Measurements from ENCODE around the gene CTSW.

CTSW gene

GRCh38 chr11:65856689-65857499 is 22.7 kb upstream of the CTSW start:
- no peak for DNase-seq

GRCh38 chr11:65857500-65857852 is 22.2 kb upstream of the CTSW start:
- no peak for DNase-seq

- peak; percentile 89 for DNase-seq
These were observed 21.6 kb upstream of the CTSW start, which contains the start of gene CFL1 for GRCh38 chr11:65857853-65858680. Gene CFL1 (minus strand): TSS chr11:65858180. CDS start chr11:65858099, 81 bp downstream.

DNA sequence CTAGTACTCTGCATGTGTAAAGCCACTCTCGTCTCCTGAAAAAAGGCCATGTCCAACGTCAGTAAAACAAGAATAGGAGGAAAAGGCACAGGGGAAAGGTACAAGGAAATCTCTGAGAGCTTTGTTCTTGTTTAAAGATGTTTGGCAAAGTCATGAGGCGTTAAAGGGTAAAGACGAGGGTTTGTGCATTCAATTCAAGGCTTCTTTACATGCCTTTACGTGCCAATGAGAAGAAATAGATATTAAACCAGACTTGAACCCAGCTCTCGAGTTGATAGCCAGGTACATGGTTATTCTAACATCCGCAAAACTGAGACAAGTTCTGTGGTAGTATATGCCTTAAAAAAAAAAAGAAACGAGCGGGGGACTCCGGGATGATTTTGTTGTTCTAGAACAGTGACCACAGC is 21.0 kb upstream of the CTSW start:
- DNase-seq: no peak

DNA sequence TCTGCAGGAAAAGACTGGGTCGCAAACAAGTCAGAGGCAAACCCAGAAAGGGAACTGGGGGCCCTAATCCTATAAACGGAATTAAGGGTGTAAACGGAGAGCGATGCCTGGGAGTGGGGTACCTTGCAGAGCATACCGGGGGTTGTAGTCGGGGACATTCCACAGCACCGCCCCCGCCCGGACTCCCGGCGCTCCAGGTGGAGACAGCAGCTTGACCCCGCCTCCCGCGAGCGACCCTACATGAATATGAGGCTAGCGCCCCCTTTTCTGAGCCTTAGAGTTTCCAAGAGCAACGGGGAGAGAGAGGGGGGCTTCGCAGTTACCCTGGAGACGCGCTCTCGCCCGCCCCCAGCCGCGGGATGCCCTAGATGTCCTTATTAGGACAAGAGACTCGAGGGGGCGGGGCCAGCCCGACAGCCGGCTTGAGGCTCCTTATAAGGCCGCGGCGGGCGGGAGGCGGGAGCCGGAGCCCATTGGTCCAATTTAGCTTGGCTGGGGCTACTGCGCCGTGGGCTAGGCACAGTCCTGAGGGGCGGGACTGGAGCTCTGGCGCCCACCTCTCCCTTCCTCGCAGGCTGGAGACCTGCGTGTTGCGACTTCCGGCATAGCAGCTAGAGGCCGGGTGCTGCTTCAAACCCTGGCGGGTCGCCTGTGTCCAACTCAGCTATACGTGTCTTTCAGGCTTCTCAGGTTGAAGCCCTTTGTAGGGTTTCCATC is 20.4 kb upstream of the CTSW start:
- DNase-seq: peak; percentile 85

DNA sequence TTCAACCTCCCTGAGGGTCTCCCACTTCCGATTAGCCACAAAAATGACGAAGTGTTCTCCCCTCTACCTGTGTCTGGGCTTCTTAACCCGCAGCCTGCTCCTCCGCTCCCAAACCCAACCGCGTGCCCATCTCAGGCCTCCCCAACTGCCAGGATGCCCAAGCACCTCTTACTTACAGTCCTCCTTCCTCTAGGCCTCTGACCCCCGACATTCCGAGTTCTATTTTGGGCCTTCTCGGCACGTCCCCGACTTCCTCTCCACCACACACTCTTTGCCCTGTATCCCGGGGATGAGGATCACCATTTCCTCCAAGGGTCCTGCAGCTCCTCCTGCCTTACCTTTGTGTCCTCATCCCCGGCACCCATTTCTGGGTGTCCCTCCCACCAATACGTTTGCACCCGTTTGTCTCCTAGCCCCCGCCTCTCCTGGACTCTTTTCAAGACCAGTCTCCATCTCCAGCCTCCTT is 19.8 kb upstream of the CTSW start:
- DNase-seq: no peak

DNA sequence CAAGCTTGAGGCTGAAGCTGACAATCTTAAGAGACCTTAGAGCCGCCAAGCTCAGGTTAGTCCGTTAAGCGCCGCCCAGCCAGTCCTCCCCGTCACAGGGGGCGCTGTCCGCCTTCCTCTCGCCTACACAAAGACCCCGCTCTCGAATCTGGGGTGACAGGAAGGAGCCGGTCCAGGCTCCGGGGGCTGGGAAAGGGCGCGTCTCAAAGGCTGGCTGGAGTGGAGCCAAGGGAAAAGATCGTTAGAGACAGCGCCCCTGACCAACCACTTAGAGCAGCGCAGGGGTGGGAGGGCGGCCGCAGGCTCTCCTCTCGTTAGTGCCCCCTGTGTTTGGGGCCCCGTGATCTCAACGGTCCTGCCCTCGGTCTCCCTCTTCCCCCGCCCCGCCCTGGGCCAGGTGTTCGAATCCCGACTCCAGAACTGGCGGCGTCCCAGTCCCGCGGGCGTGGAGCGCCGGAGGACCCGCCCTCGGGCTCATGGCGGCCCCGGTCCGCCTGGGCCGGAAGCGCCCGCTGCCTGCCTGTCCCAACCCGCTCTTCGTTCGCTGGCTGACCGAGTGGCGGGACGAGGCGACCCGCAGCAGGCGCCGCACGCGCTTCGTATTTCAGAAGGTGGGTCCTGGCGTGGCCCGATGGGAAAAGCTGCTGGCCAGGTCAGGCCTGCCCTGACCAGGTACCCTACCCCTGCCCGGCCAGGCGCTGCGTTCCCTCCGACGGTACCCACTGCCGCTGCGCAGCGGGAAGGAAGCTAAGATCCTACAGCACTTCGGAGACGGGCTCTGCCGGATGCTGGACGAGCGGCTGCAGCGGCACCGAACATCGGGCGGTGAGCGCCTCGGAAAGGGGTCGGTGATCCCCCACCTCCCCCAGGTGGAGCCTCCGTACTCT is 19.1 kb upstream of the CTSW start, which contains the start of gene MUS81:
TSS of gene MUS81 (plus strand) at position 156 of the 887 bp plus-strand sequence. CDS start at position 477, 321 bp downstream.
- peak; percentile 60 for DNase-seq

DNA sequence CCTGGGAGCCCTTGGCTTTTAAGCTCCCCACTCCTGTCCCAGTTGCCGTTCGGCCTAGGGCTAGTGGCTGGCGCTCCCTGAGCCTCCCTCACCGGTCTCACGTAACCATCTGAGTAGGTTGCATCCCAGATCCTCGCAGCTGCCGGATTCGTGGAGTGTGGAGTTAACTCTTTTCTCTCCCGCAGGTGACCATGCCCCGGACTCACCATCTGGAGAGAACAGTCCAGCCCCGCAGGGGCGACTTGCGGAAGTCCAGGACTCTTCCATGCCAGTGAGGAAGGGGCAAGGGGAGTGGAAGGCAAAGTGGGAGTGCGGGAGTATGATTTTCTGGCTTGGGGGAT is 18.5 kb upstream of the CTSW start:
- DNase-seq: no peak

- DNase-seq: no peak
These were observed 18.0 kb upstream of the CTSW start for GRCh38 chr11:65861533-65862183.

- DNase-seq: no peak
These were observed 17.4 kb upstream of the CTSW start for GRCh38 chr11:65862191-65862735.

- no peak for DNase-seq
These were observed 16.4 kb upstream of the CTSW start for GRCh38 chr11:65862941-65863888.

- no peak for DNase-seq
These were observed 15.5 kb upstream of the CTSW start for GRCh38 chr11:65863889-65864705.

DNA sequence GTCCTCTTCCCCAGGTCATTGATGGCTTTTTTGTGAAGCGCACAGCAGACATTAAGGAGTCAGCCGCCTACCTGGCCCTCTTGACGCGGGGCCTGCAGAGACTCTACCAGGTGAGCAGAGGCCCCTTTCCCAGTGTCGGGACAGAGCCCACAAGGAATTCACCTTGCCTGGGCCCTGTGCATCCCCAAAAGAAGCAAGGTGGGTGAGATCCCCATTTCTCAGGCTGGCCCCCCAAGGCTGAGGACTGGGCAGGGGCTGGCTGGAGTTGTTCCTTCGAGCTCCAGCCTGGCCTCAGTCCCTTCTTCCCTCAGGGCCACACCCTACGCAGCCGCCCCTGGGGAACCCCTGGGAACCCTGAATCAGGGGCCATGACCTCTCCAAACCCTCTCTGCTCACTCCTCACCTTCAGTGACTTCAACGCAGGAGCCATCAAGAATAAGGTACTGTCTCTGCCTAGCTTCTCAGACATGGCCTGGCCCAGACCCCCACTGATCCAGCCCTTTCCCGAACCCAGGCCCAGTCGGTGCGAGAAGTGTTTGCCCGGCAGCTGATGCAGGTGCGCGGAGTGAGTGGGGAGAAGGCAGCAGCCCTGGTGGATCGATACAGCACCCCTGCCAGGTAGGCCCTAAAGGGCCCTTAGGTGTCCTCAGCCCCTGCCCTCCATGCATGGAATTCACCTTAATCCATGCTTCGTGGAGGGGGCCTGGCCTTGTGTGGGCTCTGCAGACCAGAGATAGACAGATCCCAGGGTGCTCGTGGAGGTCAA is 14.7 kb upstream of the CTSW start:
- no peak for DNase-seq

DNA sequence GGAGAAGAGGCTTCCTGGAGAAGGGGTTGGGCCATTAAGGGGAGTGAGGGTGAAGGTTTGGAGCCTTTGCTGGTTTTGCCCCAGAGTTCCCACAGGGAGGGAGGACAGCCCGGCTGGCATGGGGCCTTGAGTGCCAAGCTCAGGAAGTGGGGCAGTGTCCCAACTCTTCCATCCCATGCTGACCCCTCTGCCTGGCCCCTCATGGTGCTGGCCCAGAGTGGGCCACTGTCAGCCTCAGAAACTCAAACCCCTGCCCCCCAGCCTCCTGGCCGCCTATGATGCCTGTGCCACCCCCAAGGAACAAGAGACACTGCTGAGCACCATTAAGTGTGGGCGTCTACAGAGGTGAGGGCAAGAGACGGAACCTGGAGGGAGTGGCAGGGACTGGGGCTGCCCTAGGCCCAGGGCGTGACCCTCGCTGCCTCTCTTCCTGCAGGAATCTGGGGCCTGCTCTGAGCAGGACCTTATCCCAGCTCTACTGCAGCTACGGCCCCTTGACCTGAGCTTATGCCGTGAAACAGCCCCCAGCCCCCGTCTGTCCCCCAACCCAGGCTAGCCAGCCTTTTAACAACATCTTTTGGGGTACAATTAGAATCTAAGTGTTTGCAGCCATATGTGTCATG is 14.0 kb upstream of the CTSW start:
- no peak for DNase-seq

GRCh38 chr11:65866509-65867283 is 12.9 kb upstream of the CTSW start:
- no peak for DNase-seq

GRCh38 chr11:65867284-65868071 is 12.2 kb upstream of the CTSW start:
- no peak for DNase-seq

Data from NCI-H2081 treated with DMSO at 0.1 percent for 48 hours (cell line).